Subcutaneous adipose tissue (tissue), 4 donors: ENCODE data around the gene PARVB. TPM values are rescaled to one million over a fixed set of nuclear protein-coding genes. Genes with fewer than 3 reads are reported as not detected.

Experiments
- total RNA-seq, 4 donors: library from RNA; depleted of rRNA; stranded (reverse); fragments of >200 nt; gene quantifications; one replicate each; pipeline ENCODE4 v1.1.0, GENCODE V29; 2016
- TF ChIP-seq, protein P1 (sequence below): fragments of 450-650 bp; IDR thresholded peaks from one replicate; pipeline ENCODE4 v1.5.1; 2016; ENCODE audit warnings: low read depth, mild to moderate bottlenecking, control low read depth, antibody characterized with exemption, moderate library complexity

Gene PARVB, protein sequence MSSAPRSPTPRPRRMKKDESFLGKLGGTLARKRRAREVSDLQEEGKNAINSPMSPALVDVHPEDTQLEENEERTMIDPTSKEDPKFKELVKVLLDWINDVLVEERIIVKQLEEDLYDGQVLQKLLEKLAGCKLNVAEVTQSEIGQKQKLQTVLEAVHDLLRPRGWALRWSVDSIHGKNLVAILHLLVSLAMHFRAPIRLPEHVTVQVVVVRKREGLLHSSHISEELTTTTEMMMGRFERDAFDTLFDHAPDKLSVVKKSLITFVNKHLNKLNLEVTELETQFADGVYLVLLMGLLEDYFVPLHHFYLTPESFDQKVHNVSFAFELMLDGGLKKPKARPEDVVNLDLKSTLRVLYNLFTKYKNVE
- 100 to 1,000 TPM in 1 of 4 donors, 10 to 100 TPM in 3; 47.8 to 175 (median 52.8) TPM for total RNA-seq

- TF ChIP-seq, protein P1, sequence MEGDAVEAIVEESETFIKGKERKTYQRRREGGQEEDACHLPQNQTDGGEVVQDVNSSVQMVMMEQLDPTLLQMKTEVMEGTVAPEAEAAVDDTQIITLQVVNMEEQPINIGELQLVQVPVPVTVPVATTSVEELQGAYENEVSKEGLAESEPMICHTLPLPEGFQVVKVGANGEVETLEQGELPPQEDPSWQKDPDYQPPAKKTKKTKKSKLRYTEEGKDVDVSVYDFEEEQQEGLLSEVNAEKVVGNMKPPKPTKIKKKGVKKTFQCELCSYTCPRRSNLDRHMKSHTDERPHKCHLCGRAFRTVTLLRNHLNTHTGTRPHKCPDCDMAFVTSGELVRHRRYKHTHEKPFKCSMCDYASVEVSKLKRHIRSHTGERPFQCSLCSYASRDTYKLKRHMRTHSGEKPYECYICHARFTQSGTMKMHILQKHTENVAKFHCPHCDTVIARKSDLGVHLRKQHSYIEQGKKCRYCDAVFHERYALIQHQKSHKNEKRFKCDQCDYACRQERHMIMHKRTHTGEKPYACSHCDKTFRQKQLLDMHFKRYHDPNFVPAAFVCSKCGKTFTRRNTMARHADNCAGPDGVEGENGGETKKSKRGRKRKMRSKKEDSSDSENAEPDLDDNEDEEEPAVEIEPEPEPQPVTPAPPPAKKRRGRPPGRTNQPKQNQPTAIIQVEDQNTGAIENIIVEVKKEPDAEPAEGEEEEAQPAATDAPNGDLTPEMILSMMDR: no peak
These were observed at the start of gene PARVB for GRCh38 chr22:44024288-44024921. PARVB (plus strand) TSS chr22:44024302; CDS start chr22:44024340, 38 bp downstream.

DNA sequence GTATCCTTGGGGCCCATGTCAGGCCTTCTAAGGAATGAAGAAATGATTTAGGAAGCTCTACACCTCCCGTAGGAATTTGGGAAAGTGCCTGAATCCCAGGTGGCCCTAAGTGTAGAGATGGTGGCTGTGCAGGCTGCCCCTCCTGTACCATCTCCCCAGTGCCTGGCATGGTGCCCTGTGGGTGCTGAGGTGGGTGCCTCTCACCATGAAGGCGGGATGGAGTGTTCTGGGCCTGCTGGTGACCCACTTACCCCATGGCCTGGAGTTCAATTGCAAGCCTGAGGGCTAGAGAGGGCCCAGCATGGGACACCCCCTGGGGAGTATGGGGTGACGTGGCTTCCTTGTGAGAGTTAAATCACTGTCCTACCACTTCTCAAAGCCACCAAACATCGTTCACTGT is 49.1 kb upstream of the PARVB start:
- TF ChIP-seq, protein P1: no peak

- TF ChIP-seq, protein P1: no peak
These were observed 47.0 kb upstream of the PARVB start for GRCh38 chr22:43976861-43977795.

DNA sequence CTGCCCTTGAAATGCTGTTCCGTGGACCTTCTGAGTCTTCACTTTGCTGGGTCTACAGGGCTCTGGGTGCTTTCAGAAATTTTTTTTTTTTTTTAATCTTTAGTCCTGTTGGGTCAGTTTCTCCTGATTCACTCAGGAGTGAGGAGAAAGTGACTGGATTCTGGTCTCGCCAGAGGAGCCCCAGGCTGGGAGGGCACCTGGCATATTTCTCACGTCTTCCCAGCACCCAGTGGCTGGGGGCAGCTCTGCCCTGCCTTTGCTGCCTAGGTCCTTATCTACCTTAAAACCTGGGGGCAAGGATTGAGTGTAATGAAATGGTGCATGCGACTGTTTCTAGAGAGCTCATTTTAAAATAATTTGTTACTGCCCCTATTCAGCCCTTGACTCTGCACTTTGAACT is 45.5 kb upstream of the PARVB start:
- TF ChIP-seq, protein P1: no peak

DNA sequence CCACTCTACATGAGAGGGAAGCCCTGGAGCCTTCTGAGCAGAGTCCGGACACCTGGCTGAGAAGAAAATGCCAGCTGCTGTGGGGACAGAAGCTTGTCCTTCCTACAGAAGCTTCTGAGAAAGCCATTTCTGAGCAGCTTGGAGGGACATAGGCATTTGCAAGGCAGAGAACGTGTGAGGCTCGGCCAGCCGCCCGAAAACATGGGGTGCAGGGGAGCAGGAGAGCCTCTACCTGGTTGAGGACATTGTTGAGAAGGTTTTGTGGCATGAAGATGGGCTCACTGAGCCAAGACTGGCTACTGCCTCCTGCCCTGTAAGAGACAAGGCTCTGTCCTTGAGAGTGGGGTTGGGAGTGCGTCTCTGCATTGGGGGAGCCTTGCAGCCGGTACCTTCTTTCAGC is 43.5 kb upstream of the PARVB start:
- TF ChIP-seq, protein P1: no peak

DNA sequence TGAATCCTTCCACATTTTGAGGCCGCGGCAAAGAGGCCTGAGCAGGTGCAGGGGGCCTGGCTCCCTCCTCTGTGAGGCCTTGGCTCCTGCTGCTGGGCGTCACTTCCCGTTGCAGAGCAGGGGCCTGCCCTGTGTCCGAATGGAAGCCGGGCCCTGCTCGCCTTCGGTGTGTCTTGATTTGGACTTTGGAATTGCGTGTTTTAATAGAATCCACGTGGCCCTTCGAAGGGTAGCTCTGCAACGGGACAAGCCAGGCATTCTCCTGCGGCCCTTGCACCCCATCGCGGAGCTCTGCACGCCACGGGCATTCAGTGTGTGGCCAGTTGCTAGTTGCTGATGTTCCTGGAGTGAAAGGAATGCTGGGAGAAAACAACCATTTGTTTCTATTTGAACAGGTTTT is 43.1 kb upstream of the PARVB start:
- TF ChIP-seq, protein P1: no peak
